C4-2B (cell line): ENCODE data around the gene EPB41.
"Not testable (repeated sequence)": the region's sequence is repeated elsewhere in the genome, so short reads cannot be mapped to it uniquely, and the experiment has no call there.

Experiments
- H3K27ac ChIP-seq: fragments of 450-650 bp; 2 replicates; pipeline ENCODE4 v1.5.1; 2017
- CTCF ChIP-seq: fragments of 450-650 bp; conservative IDR thresholded peaks from 2 replicates; pipeline ENCODE4 v1.5.1; 2017; ENCODE audit warnings: mild to moderate bottlenecking
- ZFX ChIP-seq: fragments of 450-650 bp; IDR thresholded peaks from 2 replicates; pipeline ENCODE4 v1.6.1; 2017

The EPB41 gene

GRCh38 chr1:29142714-29143113, 228.3 kb downstream of the EPB41 start:
- TF ChIP-seq ZFX = no peak
- TF ChIP-seq CTCF = no peak
- no peak overlapping the region for H3K27ac ChIP-seq

- no peak overlapping the region for H3K27ac ChIP-seq
- TF ChIP-seq CTCF = no peak
- TF ChIP-seq ZFX = no peak
These were observed 229.8 kb downstream of the EPB41 start for GRCh38 chr1:29144178-29144577.

GRCh38 chr1:29145739-29146437, 231.5 kb downstream of the EPB41 start:
- no peak overlapping the region for H3K27ac ChIP-seq

GRCh38 chr1:29148656-29149491, 234.5 kb downstream of the EPB41 start:
- TF ChIP-seq ZFX (no peak), CTCF (no peak)
- no peak overlapping the region for H3K27ac ChIP-seq

More at GRCh38 chr1:29145739-29146437, 231.5 kb downstream of the EPB41 start:
- TF ChIP-seq ZFX = no peak
- TF ChIP-seq CTCF = no peak

- H3K27ac ChIP-seq = not testable (repeated sequence)
These were observed 236.0 kb downstream of the EPB41 start for GRCh38 chr1:29150346-29150745.

- TF ChIP-seq CTCF = no peak
- TF ChIP-seq ZFX = no peak
- no peak overlapping the region for H3K27ac ChIP-seq
These were observed 237.9 kb downstream of the EPB41 start for GRCh38 chr1:29152046-29152805.

GRCh38 chr1:29156543-29157268, 242.3 kb downstream of the EPB41 start:
- H3K27ac ChIP-seq = no peak overlapping the region
- TF ChIP-seq CTCF (no peak), ZFX (no peak)
